ENCODE data around the gene MEGF6. TPM values are rescaled to one million over a fixed set of nuclear protein-coding genes. Genes with fewer than 3 reads are reported as not detected.

MEGF6 gene
- total and polyA plus RNA-seq, 4 donors, result 53.7 to 332 (median 157) TPM

DNA sequence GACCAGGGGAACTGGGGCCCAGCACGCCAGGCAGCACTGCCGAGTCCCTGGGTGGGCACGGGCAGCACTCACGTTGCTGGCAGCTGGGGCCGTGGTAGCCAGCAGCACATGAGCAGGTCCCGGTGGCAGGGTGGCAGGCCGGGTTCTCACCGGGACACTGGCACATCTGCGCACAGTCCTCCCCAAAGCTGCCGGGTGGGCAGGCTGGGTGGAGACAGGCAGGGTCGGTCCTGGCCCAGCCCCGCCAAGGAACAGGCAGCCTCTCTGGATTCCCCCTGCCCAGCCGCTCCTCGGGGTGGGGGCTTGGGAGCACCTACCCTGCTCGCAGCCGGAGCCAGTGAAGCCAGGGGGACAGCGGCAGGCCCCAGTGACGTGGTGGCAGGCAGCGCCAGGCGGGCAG is 114.4 kb downstream of the MEGF6 start:
- no peak for ATAC-seq (ENCODE audit: low FRiP score)
- WGBS, 2 donors, result 87 to 90% methylated on average over 20 of the region's 20 CpGs
- Histone ChIP-seq H3K27me3 (ENCODE audit: control insufficient read depth in 1 of 2, insufficient read depth in 2 of 2, low read length in 1 of 2) (no peaks in the 10 kb centered on the region), H3K4me3 (ENCODE audit: low read length in 2 of 2) (no peak overlapping the region), H3K36me3 (ENCODE audit: control insufficient read depth in 1 of 2, insufficient read depth in 2 of 2, low read length in 1 of 2) (peaks cover 0 to 3% of the 10 kb centered on the region in 2 donors), H3K9me3 (ENCODE audit: control insufficient read depth, low read length) (no peaks in the 10 kb centered on the region), H3K4me1 (ENCODE audit: control insufficient read depth in 1 of 2, insufficient read depth in 2 of 2, low read length in 2 of 2) (no peaks in the 10 kb centered on the region), H3K27ac (ENCODE audit: low read depth in 1 of 2, low read length in 2 of 2) (no peak overlapping the region)
- intact Hi-C loops (cut with DNase I), result no loop called here
- no peak for DNase-seq

GRCh38 chr1:3495776-3496745 is 115.2 kb downstream of the MEGF6 start:
- H3K9me3 ChIP-seq (ENCODE audit: control insufficient read depth, low read length), result no peaks in the 10 kb centered on the region
- no peak overlapping the region for H3K27ac ChIP-seq (ENCODE audit: low read depth in 1 of 2, low read length in 2 of 2)
- no peak overlapping the region for H3K4me3 ChIP-seq (ENCODE audit: low read length in 2 of 2)
- H3K27me3 ChIP-seq (ENCODE audit: control insufficient read depth in 1 of 2, insufficient read depth in 2 of 2, low read length in 1 of 2), result no peaks in the 10 kb centered on the region
- intact Hi-C loops (cut with DNase I), result loop anchor here in 1 of 2 donors (2.0 kb wide), 1 partner anchor 125 kb away; no protein-coding TSS in a partner anchor
- 77 to 79% methylated on average over 32 to 36 of the region's 36 CpGs for WGBS, 2 donors
- H3K36me3 ChIP-seq (ENCODE audit: control insufficient read depth in 1 of 2, insufficient read depth in 2 of 2, low read length in 1 of 2), result peaks cover 0 to 3% of the 10 kb centered on the region in 2 donors
- H3K4me1 ChIP-seq (ENCODE audit: control insufficient read depth in 1 of 2, insufficient read depth in 2 of 2, low read length in 2 of 2), result no peaks in the 10 kb centered on the region
- ATAC-seq (ENCODE audit: low FRiP score), result no peak
- no peak for DNase-seq

GRCh38 chr1:3494321-3495308 is 116.7 kb downstream of the MEGF6 start:
- H3K9me3 ChIP-seq (ENCODE audit: control insufficient read depth, low read length), result no peaks in the 10 kb centered on the region
- peaks cover 0 to 3% of the 10 kb centered on the region in 2 donors for H3K36me3 ChIP-seq (ENCODE audit: control insufficient read depth in 1 of 2, insufficient read depth in 2 of 2, low read length in 1 of 2)
- WGBS, 2 donors, result 84 to 85% methylated on average over 34 of the region's 34 CpGs
- no peaks in the 10 kb centered on the region for H3K4me1 ChIP-seq (ENCODE audit: control insufficient read depth in 1 of 2, insufficient read depth in 2 of 2, low read length in 2 of 2)
- no peak for ATAC-seq (ENCODE audit: low FRiP score)
- H3K27me3 ChIP-seq (ENCODE audit: control insufficient read depth in 1 of 2, insufficient read depth in 2 of 2, low read length in 1 of 2), result no peaks in the 10 kb centered on the region
- no peak overlapping the region for H3K27ac ChIP-seq (ENCODE audit: low read depth in 1 of 2, low read length in 2 of 2)
- no peak overlapping the region for H3K4me3 ChIP-seq (ENCODE audit: low read length in 2 of 2)
- DNase-seq, result no peak
- intact Hi-C loops (cut with DNase I), result loop anchor here in 1 of 2 donors (2.0 to 5.0 kb wide), 2 partner anchors 58 to 126 kb away; no protein-coding TSS in a partner anchor

- Histone ChIP-seq H3K4me3 (ENCODE audit: low read length in 2 of 2) (no peak overlapping the region), H3K36me3 (ENCODE audit: control insufficient read depth in 1 of 2, insufficient read depth in 2 of 2, low read length in 1 of 2) (peaks cover 3 to 5% of the 10 kb centered on the region in 2 donors), H3K27me3 (ENCODE audit: control insufficient read depth in 1 of 2, insufficient read depth in 2 of 2, low read length in 1 of 2) (no peaks in the 10 kb centered on the region), H3K4me1 (ENCODE audit: control insufficient read depth in 1 of 2, insufficient read depth in 2 of 2, low read length in 2 of 2) (no peaks in the 10 kb centered on the region), H3K9me3 (ENCODE audit: control insufficient read depth, low read length) (no peaks in the 10 kb centered on the region), H3K27ac (ENCODE audit: low read depth in 1 of 2, low read length in 2 of 2) (no peak overlapping the region)
- ATAC-seq (ENCODE audit: low FRiP score) (no peak), DNase-seq (no peak)
- intact Hi-C loops (cut with DNase I), result loop anchor here in 1 of 2 donors (5.0 kb wide), 1 partner anchor 60 kb away; no protein-coding TSS in a partner anchor
- 80 to 85% methylated on average over 17 of the region's 17 CpGs for WGBS, 2 donors
These were observed 118.6 kb downstream of the MEGF6 start for GRCh38 chr1:3492545-3493246.

- Histone ChIP-seq H3K27me3 (ENCODE audit: control insufficient read depth in 1 of 2, insufficient read depth in 2 of 2, low read length in 1 of 2) (no peaks in the 10 kb centered on the region), H3K36me3 (ENCODE audit: control insufficient read depth in 1 of 2, insufficient read depth in 2 of 2, low read length in 1 of 2) (peaks cover 3 to 5% of the 10 kb centered on the region in 2 donors), H3K4me3 (ENCODE audit: low read length in 2 of 2) (no peak overlapping the region), H3K4me1 (ENCODE audit: control insufficient read depth in 1 of 2, insufficient read depth in 2 of 2, low read length in 2 of 2) (no peaks in the 10 kb centered on the region), H3K9me3 (ENCODE audit: control insufficient read depth, low read length) (no peaks in the 10 kb centered on the region), H3K27ac (ENCODE audit: low read depth in 1 of 2, low read length in 2 of 2) (no peak overlapping the region)
- WGBS, 2 donors, result 47 to 59% methylated on average over 31 to 41 of the region's 41 CpGs
- DNase-seq (peak; percentile 82 to 94), ATAC-seq (ENCODE audit: low FRiP score) (peak; percentile 88)
- intact Hi-C loops (cut with DNase I), result loop anchor here (1.0 to 5.0 kb wide), 3 partner anchors 60 to 128 kb away; no protein-coding TSS in a partner anchor
These were observed 119.7 kb downstream of the MEGF6 start for GRCh38 chr1:3491291-3492246.

- intact Hi-C loops (cut with DNase I), result loop anchor here in 1 of 2 donors (5.0 kb wide), 1 partner anchor 62 kb away; no protein-coding TSS in a partner anchor
- ATAC-seq (ENCODE audit: low FRiP score) (no peak), DNase-seq (no peak)
- WGBS, 2 donors, result 94 to 98% methylated on average over 21 to 23 of the region's 23 CpGs
- Histone ChIP-seq H3K36me3 (ENCODE audit: control insufficient read depth in 1 of 2, insufficient read depth in 2 of 2, low read length in 1 of 2) (peaks cover 3 to 5% of the 10 kb centered on the region in 2 donors), H3K9me3 (ENCODE audit: control insufficient read depth, low read length) (no peaks in the 10 kb centered on the region), H3K4me3 (ENCODE audit: low read length in 2 of 2) (no peak overlapping the region), H3K27me3 (ENCODE audit: control insufficient read depth in 1 of 2, insufficient read depth in 2 of 2, low read length in 1 of 2) (no peaks in the 10 kb centered on the region), H3K27ac (ENCODE audit: low read depth in 1 of 2, low read length in 2 of 2) (no peak overlapping the region), H3K4me1 (ENCODE audit: control insufficient read depth in 1 of 2, insufficient read depth in 2 of 2, low read length in 2 of 2) (no peaks in the 10 kb centered on the region)
These were observed 121.1 kb downstream of the MEGF6 start for GRCh38 chr1:3490046-3490745.

- intact Hi-C loops (cut with DNase I), result no loop called here
- Histone ChIP-seq H3K9me3 (ENCODE audit: control insufficient read depth, low read length) (no peaks in the 10 kb centered on the region), H3K27ac (ENCODE audit: low read depth in 1 of 2, low read length in 2 of 2) (no peak overlapping the region), H3K4me1 (ENCODE audit: control insufficient read depth in 1 of 2, insufficient read depth in 2 of 2, low read length in 2 of 2) (no peaks in the 10 kb centered on the region), H3K27me3 (ENCODE audit: control insufficient read depth in 1 of 2, insufficient read depth in 2 of 2, low read length in 1 of 2) (no peaks in the 10 kb centered on the region), H3K36me3 (ENCODE audit: control insufficient read depth in 1 of 2, insufficient read depth in 2 of 2, low read length in 1 of 2) (peaks cover 3 to 5% of the 10 kb centered on the region in 2 donors), H3K4me3 (ENCODE audit: low read length in 2 of 2) (no peak overlapping the region)
- ATAC-seq (ENCODE audit: low FRiP score), result no peak
- no peak for DNase-seq
- 93 to 94% methylated on average over 4 of the region's 4 CpGs for WGBS, 2 donors
These were observed 122.9 kb downstream of the MEGF6 start for GRCh38 chr1:3488432-3488831.
